Measurements from ENCODE around the gene MED8. TPM values are rescaled to one million over a fixed set of nuclear protein-coding genes. Genes with fewer than 3 reads are reported as not detected.
A peak's percentile ranks its signal among the peaks of the same experiment; 100 is the strongest.

Gene MED8
- total RNA-seq, 1 experiment from 2014 or later: 61.6 TPM

DNA sequence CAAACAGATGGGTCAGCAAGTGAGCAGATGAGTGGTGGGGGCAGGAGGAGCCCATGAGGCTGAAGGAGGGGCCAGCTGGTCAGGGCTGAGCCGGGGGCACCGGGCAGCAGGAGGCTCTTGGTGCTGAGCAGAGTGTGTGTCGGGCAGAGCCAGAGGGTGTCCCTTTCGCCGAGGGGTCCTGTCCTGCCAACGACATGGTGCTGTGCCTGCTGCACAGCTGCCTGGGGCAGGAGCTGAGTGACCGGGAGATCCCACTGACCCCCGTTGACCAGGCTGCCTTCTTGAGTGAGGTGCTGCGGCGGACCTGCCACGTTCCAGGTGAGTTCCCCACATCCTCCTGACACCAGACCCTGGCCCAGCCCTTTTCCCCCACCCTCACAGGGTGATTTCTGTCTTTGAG is 36.6 kb upstream of the MED8 start:
- Mint-ChIP-seq H3K9me3 (ENCODE audit: unreplicated experiment) (no peaks in the 10 kb centered on the region), H3K27ac (ENCODE audit: low read depth, unreplicated experiment) (no peak overlapping the region), H3K4me1 (ENCODE audit: insufficient read depth, unreplicated experiment) (peaks cover 23% of the 10 kb centered on the region), H3K4me3 (ENCODE audit: unreplicated experiment) (no peak overlapping the region), H3K27me3 (ENCODE audit: insufficient read depth, unreplicated experiment) (no peaks in the 10 kb centered on the region), H3K36me3 (ENCODE audit: insufficient read depth, unreplicated experiment) (peaks cover 52% of the 10 kb centered on the region)
- BruUV-seq (replicated peaks): no TSS peak
- intact Hi-C loops (cut with micrococcal nuclease): no loop called here
- no peak for DNase-seq (ENCODE audit: unreplicated experiment)
- TF ChIP-seq, protein P1, sequence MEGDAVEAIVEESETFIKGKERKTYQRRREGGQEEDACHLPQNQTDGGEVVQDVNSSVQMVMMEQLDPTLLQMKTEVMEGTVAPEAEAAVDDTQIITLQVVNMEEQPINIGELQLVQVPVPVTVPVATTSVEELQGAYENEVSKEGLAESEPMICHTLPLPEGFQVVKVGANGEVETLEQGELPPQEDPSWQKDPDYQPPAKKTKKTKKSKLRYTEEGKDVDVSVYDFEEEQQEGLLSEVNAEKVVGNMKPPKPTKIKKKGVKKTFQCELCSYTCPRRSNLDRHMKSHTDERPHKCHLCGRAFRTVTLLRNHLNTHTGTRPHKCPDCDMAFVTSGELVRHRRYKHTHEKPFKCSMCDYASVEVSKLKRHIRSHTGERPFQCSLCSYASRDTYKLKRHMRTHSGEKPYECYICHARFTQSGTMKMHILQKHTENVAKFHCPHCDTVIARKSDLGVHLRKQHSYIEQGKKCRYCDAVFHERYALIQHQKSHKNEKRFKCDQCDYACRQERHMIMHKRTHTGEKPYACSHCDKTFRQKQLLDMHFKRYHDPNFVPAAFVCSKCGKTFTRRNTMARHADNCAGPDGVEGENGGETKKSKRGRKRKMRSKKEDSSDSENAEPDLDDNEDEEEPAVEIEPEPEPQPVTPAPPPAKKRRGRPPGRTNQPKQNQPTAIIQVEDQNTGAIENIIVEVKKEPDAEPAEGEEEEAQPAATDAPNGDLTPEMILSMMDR (IDR thresholded peaks at IDR 0.05; ENCODE audit: unreplicated experiment): no peak
- ChIA-PET POLR2A (interaction anchor here (0.7 to 0.8 kb wide), 2 partner anchors 37 to 200 kb away, joined by 3 read pairs; partner anchors contain the start of genes MED8 and SZT2), CTCF (no interaction called here)

- H3K27me3 Mint-ChIP-seq (ENCODE audit: insufficient read depth, unreplicated experiment): no peaks in the 10 kb centered on the region
- peaks cover 51% of the 10 kb centered on the region for H3K36me3 Mint-ChIP-seq (ENCODE audit: insufficient read depth, unreplicated experiment)
- no peak for DNase-seq (ENCODE audit: unreplicated experiment)
- intact Hi-C loops (cut with micrococcal nuclease): no loop called here
- peak overlapping the region; percentile 78 for H3K27ac Mint-ChIP-seq (ENCODE audit: low read depth, unreplicated experiment)
- H3K4me1 Mint-ChIP-seq (ENCODE audit: insufficient read depth, unreplicated experiment): peaks cover 23% of the 10 kb centered on the region
- no peaks in the 10 kb centered on the region for H3K9me3 Mint-ChIP-seq (ENCODE audit: unreplicated experiment)
- CTCF ChIA-PET: interaction anchor here (0.8 kb wide), 1 partner anchor 186 kb away, joined by 4 read pairs; no protein-coding TSS in a partner anchor
- TF ChIP-seq, protein P1 (IDR thresholded peaks at IDR 0.05; ENCODE audit: unreplicated experiment): no peak
- BruUV-seq (replicated peaks): no TSS peak
- POLR2A ChIA-PET: interaction anchor here (0.5 to 0.7 kb wide), 3 partner anchors 42 to 756 kb away, joined by 3 to 6 read pairs (median 3); no protein-coding TSS in a partner anchor
- no peak overlapping the region for H3K4me3 Mint-ChIP-seq (ENCODE audit: unreplicated experiment)
These were observed 35.4 kb upstream of the MED8 start for GRCh38 chr1:43425045-43425444.

DNA sequence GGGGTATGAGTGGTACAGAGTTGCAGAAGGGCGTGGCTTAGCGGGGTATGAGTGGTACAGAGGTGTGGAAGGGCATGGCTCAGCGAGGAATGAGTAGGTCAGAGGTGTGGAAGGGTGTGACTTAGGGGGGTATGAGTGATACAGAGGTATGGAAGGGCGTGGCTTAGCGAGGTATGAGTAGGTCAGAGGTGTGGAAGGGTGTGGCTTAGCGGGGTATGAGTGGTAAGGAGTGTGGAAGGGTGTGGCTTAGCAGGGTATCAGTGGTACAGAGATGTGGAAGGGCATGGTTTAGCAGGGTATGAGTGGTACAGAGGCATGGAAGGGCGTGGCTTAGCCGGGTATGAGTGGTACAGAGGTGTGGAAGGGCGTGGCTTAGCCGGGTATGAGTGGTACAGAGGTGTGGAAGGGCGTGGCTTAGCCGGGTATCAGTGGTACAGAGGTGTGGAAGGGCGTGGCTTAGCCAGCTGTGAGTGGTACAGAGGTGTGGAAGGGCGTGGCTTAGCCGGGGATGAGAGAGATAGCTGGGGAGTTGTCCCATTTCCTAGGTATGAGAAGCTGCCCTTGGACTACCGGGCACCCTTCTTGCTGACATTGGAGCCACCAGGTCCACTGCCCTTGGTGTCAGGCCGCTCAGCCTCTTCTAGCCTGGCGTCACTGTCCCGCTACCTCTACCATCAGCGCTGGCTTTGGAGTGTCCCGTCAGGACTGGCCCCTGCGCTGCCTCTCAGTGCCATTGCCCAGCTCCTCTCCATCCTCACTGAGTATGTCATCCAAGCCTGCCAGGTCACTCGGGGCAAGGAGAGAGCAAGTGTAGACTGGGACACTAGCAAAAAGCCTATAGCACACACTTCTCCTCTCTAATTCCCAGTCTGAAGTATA is 34.3 kb upstream of the MED8 start:
- Mint-ChIP-seq H3K36me3 (ENCODE audit: insufficient read depth, unreplicated experiment) (peaks cover 39% of the 10 kb centered on the region), H3K27ac (ENCODE audit: low read depth, unreplicated experiment) (peak overlapping the region; percentile 78), H3K4me3 (ENCODE audit: unreplicated experiment) (peak overlapping the region; percentile 21), H3K4me1 (ENCODE audit: insufficient read depth, unreplicated experiment) (peaks cover 23% of the 10 kb centered on the region), H3K9me3 (ENCODE audit: unreplicated experiment) (no peaks in the 10 kb centered on the region), H3K27me3 (ENCODE audit: insufficient read depth, unreplicated experiment) (no peaks in the 10 kb centered on the region)
- BruUV-seq (replicated peaks): no TSS peak
- TF ChIP-seq, protein P1 (IDR thresholded peaks at IDR 0.05; ENCODE audit: unreplicated experiment): no peak
- peak; percentile 66 for DNase-seq (ENCODE audit: unreplicated experiment)
- intact Hi-C loops (cut with micrococcal nuclease): no loop called here
- CTCF ChIA-PET: no interaction called here
- POLR2A ChIA-PET: interaction anchor here (0.7 kb wide), 1 partner anchor 41 kb away, joined by 3 read pairs; no protein-coding TSS in a partner anchor

DNA sequence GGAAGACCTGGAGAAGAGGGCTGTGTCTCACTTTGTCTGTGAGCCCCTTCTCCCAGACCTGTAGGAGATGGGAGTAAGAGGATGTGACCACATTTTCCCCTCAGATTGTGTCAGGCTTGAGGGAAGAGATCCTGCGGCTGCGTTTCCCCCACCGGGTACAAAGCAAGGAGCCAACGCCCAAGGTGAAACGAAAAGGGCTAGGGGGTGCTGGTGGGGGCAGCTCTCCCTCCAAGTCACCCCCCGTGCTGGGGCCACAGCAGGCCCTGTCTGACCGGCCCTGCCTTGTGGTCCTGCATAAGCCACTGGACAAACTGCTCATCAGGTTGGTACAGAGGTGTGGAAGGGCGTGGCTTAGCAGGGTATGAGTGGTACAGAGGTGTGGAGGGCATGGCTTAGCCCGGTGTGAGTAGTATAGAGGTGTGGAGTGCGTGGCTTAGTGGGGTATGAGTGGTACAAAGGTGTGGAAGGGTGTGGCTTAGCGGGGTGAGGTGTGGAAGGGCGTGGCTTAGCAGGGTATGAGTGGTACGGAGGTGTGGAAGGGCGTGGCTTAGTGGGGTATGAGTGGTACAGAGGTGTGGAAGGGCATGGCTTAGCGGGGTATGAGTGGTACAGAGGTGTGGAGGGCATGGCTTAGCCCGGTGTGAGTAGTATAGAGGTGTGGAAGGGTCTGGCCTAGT is 33.5 kb upstream of the MED8 start:
- Mint-ChIP-seq H3K4me3 (ENCODE audit: unreplicated experiment) (no peak overlapping the region), H3K4me1 (ENCODE audit: insufficient read depth, unreplicated experiment) (peaks cover 23% of the 10 kb centered on the region), H3K9me3 (ENCODE audit: unreplicated experiment) (no peaks in the 10 kb centered on the region), H3K27me3 (ENCODE audit: insufficient read depth, unreplicated experiment) (no peaks in the 10 kb centered on the region), H3K36me3 (ENCODE audit: insufficient read depth, unreplicated experiment) (peaks cover 39% of the 10 kb centered on the region), H3K27ac (ENCODE audit: low read depth, unreplicated experiment) (peak overlapping the region; percentile 78)
- no TSS peak for BruUV-seq (replicated peaks)
- no peak for DNase-seq (ENCODE audit: unreplicated experiment)
- TF ChIP-seq, protein P1 (IDR thresholded peaks at IDR 0.05; ENCODE audit: unreplicated experiment): no peak
- ChIA-PET POLR2A (no interaction called here), CTCF (interaction anchor here (0.6 kb wide), 1 partner anchor 209 kb away, joined by 3 read pairs; no protein-coding TSS in a partner anchor)
- intact Hi-C loops (cut with micrococcal nuclease): no loop called here
